DOHH2 (cell line): ENCODE measurements around the gene DNAI1.

Source experiments
- H3F3A ChIP-seq: fragments of 200-600 bp; sonication (generic), shearing (Covaris generic); 2 replicates; pipeline ENCODE4 v1.6.0; 2016; ENCODE audit warnings: antibody characterized with exemption, mild to moderate bottlenecking; ENCODE audit not compliant: control insufficient read depth, insufficient read depth
- H3K27ac ChIP-seq: fragments of 200-600 bp; sonication (generic); 2 replicates; pipeline ENCODE4 v1.5.1; 2014; ENCODE audit warnings: low read depth, mild to moderate bottlenecking, low read length, moderate library complexity
- H3K27me3 ChIP-seq: fragments of 200-600 bp; sonication (generic); 2 replicates; pipeline ENCODE4 v1.6.1; 2014; ENCODE audit warnings: mild to moderate bottlenecking, low read length, mixed read lengths; ENCODE audit not compliant: control insufficient read depth
- H3K36me3 ChIP-seq: fragments of 200-600 bp; sonication (generic); 2 replicates; pipeline ENCODE4 v1.6.1; 2014; ENCODE audit warnings: mild to moderate bottlenecking, low read length, moderate library complexity, mixed read lengths; ENCODE audit not compliant: control insufficient read depth
- H3K4me1 ChIP-seq: fragments of 200-600 bp; sonication (generic); 2 replicates; pipeline ENCODE4 v1.6.1; 2014; ENCODE audit warnings: mild to moderate bottlenecking, low read length, mixed read lengths; ENCODE audit not compliant: control insufficient read depth
- H3K4me2 ChIP-seq: fragments of 200-600 bp; sonication (generic); 2 replicates; pipeline ENCODE4 v1.6.0; 2014; ENCODE audit warnings: mild to moderate bottlenecking, low read length, moderate library complexity
- H3K4me3 ChIP-seq: fragments of 200-600 bp; sonication (generic); 2 replicates; pipeline ENCODE4 v1.5.1; 2014; ENCODE audit warnings: mild to moderate bottlenecking, low read length, mixed read lengths
- H3K79me2 ChIP-seq: fragments of 200-600 bp; sonication (generic); 2 replicates; pipeline ENCODE4 v1.6.1; 2014; ENCODE audit warnings: mild to moderate bottlenecking, low read length, mixed read lengths; ENCODE audit not compliant: control insufficient read depth
- H3K9me2 ChIP-seq: fragments of 200-600 bp; sonication (generic); replicated peaks from 2 replicates; pipeline ENCODE4 v1.6.1; 2014; ENCODE audit warnings: mild to moderate bottlenecking, low read length, mixed read lengths; ENCODE audit not compliant: control insufficient read depth
- H3K9me3 ChIP-seq: fragments of 200-600 bp; sonication (generic); 2 replicates; pipeline ENCODE4 v1.6.1; 2014; ENCODE audit warnings: antibody characterized with exemption, low read length, mixed read lengths; ENCODE audit not compliant: control insufficient read depth, insufficient read depth
- H4K20me1 ChIP-seq: fragments of 200-600 bp; sonication (generic); 2 replicates; pipeline ENCODE4 v1.6.0; 2014; ENCODE audit warnings: low read depth, mild to moderate bottlenecking, antibody characterized with exemption, low read length, moderate library complexity; ENCODE audit not compliant: control insufficient read depth, insufficient read depth
- CTCF ChIP-seq: fragments of 200-600 bp; sonication (generic); IDR thresholded peaks from one replicate; pipeline ENCODE4 v1.5.1; 2014; ENCODE audit warnings: antibody characterized with exemption, mild to moderate bottlenecking, low read depth, low read length; ENCODE audit not compliant: poor library complexity, severe bottlenecking
- EZH2phosphoT487 ChIP-seq: fragments of 200-600 bp; sonication (generic); IDR thresholded peaks from 2 replicates; pipeline ENCODE4 v1.6.1; 2017; ENCODE audit warnings: borderline replicate concordance, mild to moderate bottlenecking, antibody characterized with exemption, low read length, moderate library complexity, mixed read lengths

Gene DNAI1

GRCh38 chr9:34559624-34560455, 101.2 kb downstream of the DNAI1 start:
- no peak for TF ChIP-seq CTCF
- no peak for TF ChIP-seq EZH2phosphoT487
- H3K79me2 ChIP-seq, result no peaks in the 10 kb centered on the region
- H3K4me1 ChIP-seq, result no peaks in the 10 kb centered on the region
- H3K27ac ChIP-seq, result no peak overlapping the region
- H4K20me1 ChIP-seq, result no peaks in the 10 kb centered on the region
- no peak overlapping the region for H3K4me3 ChIP-seq
- H3K4me2 ChIP-seq, result no peak overlapping the region
- H3F3A ChIP-seq, result no peaks in the 10 kb centered on the region
- 0 out of 2 replicates have a peak, but pooled peaks cover 3% of the 10 kb centered on the region for H3K27me3 ChIP-seq
- peaks cover 5% of the 10 kb centered on the region; the same call in 1 of the 2 replicates for H3K9me3 ChIP-seq
- H3K36me3 ChIP-seq, result no peaks in the 10 kb centered on the region
- H3K9me2 ChIP-seq, result no peaks in the 10 kb centered on the region

GRCh38 chr9:34560599-34561214, 102.1 kb downstream of the DNAI1 start:
- H3K4me3 ChIP-seq, result no peak overlapping the region
- H3F3A ChIP-seq, result no peaks in the 10 kb centered on the region
- no peaks in the 10 kb centered on the region for H4K20me1 ChIP-seq
- H3K79me2 ChIP-seq, result no peaks in the 10 kb centered on the region
- no peaks in the 10 kb centered on the region for H3K4me1 ChIP-seq
- no peaks in the 10 kb centered on the region for H3K36me3 ChIP-seq
- TF ChIP-seq CTCF (no peak), EZH2phosphoT487 (no peak)
- no peak overlapping the region for H3K4me2 ChIP-seq
- H3K9me3 ChIP-seq, result peaks cover 5% of the 10 kb centered on the region; the same call in 1 of the 2 replicates
- H3K9me2 ChIP-seq, result no peaks in the 10 kb centered on the region
- no peak overlapping the region for H3K27ac ChIP-seq
- 0 out of 2 replicates have a peak, but pooled peaks cover 3% of the 10 kb centered on the region for H3K27me3 ChIP-seq

- TF ChIP-seq CTCF (peak; percentile 88), EZH2phosphoT487 (no peak)
- no peak overlapping the region for H3K4me2 ChIP-seq
- H3F3A ChIP-seq, result no peaks in the 10 kb centered on the region
- peaks cover 8% of the 10 kb centered on the region for H3K27me3 ChIP-seq
- no peaks in the 10 kb centered on the region for H3K9me2 ChIP-seq
- no peaks in the 10 kb centered on the region for H3K79me2 ChIP-seq
- H3K36me3 ChIP-seq, result no peaks in the 10 kb centered on the region
- H3K4me3 ChIP-seq, result no peak overlapping the region
- no peaks in the 10 kb centered on the region for H3K4me1 ChIP-seq
- peaks cover 5% of the 10 kb centered on the region; the same call in 1 of the 2 replicates for H3K9me3 ChIP-seq
- H4K20me1 ChIP-seq, result no peaks in the 10 kb centered on the region
- no peak overlapping the region for H3K27ac ChIP-seq
These were observed 103.6 kb downstream of the DNAI1 start for GRCh38 chr9:34562135-34562745.
